ENCODE measurements around the gene CCDC169. TPM values are rescaled to one million over a fixed set of nuclear protein-coding genes. Genes with fewer than 3 reads are reported as not detected.

Gene CCDC169
- polyA plus RNA-seq, 1 donor from 2014 or later: 6.9 TPM

DNA sequence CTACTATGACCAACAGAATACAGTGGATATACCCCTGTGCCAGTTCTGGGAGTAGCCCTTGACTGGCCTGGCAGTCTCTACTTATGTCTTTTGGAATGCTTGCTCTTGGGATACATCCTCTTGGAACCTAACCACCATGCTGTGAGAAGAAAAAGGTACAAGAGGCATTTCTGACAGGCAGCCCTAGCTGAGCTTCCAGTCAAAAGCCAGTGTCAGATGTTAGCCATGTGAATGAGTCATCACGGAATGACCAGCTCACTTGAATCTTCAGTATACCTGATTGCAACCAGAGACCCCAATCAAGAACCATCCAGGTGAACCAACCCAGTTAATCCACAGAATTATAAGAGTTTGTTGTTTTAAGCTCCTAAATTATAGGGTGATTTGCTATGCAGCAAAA lies 4.1 kb downstream of the CCDC169 start:
- Histone ChIP-seq H2AFZ (ENCODE audit: low read depth, low read length) (no peak overlapping the region), H4K20me1 (ENCODE audit: insufficient read depth) (no peaks in the 10 kb centered on the region), H3K4me2 (ENCODE audit: low read length) (no peak overlapping the region), H3K27ac (ENCODE audit: low read length) (no peak overlapping the region), H3K9ac (ENCODE audit: low read length) (no peak overlapping the region), H3K36me3 (ENCODE audit: insufficient read depth, low read length) (no peaks in the 10 kb centered on the region), H3K79me2 (replicated peaks; ENCODE audit: insufficient read depth, low read length) (no peaks in the 10 kb centered on the region), H3K4me3 (ENCODE audit: low read length) (no peak overlapping the region), H3K9me3 (ENCODE audit: low read length) (no peaks in the 10 kb centered on the region), H3K27me3 (ENCODE audit: insufficient read depth, low read depth, low read length) (peaks cover 20% of the 10 kb centered on the region), H3F3A (ENCODE audit: insufficient read depth, low read length, poor library complexity, severe bottlenecking) (no peaks in the 10 kb centered on the region), H3K9me2 (ENCODE audit: insufficient read depth, low read length) (no peaks in the 10 kb centered on the region)
- TF ChIP-seq, protein P1, sequence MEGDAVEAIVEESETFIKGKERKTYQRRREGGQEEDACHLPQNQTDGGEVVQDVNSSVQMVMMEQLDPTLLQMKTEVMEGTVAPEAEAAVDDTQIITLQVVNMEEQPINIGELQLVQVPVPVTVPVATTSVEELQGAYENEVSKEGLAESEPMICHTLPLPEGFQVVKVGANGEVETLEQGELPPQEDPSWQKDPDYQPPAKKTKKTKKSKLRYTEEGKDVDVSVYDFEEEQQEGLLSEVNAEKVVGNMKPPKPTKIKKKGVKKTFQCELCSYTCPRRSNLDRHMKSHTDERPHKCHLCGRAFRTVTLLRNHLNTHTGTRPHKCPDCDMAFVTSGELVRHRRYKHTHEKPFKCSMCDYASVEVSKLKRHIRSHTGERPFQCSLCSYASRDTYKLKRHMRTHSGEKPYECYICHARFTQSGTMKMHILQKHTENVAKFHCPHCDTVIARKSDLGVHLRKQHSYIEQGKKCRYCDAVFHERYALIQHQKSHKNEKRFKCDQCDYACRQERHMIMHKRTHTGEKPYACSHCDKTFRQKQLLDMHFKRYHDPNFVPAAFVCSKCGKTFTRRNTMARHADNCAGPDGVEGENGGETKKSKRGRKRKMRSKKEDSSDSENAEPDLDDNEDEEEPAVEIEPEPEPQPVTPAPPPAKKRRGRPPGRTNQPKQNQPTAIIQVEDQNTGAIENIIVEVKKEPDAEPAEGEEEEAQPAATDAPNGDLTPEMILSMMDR (IDR thresholded peaks at IDR 0.05; ENCODE audit: poor library complexity, severe bottlenecking): no peak
- TF ChIP-seq RAD21 (conservative IDR thresholded peaks at IDR 0.05): no peak
- TF ChIP-seq TAF1 (IDR thresholded peaks at IDR 0.05; ENCODE audit: low read depth): no peak
- TF ChIP-seq, protein P2, sequence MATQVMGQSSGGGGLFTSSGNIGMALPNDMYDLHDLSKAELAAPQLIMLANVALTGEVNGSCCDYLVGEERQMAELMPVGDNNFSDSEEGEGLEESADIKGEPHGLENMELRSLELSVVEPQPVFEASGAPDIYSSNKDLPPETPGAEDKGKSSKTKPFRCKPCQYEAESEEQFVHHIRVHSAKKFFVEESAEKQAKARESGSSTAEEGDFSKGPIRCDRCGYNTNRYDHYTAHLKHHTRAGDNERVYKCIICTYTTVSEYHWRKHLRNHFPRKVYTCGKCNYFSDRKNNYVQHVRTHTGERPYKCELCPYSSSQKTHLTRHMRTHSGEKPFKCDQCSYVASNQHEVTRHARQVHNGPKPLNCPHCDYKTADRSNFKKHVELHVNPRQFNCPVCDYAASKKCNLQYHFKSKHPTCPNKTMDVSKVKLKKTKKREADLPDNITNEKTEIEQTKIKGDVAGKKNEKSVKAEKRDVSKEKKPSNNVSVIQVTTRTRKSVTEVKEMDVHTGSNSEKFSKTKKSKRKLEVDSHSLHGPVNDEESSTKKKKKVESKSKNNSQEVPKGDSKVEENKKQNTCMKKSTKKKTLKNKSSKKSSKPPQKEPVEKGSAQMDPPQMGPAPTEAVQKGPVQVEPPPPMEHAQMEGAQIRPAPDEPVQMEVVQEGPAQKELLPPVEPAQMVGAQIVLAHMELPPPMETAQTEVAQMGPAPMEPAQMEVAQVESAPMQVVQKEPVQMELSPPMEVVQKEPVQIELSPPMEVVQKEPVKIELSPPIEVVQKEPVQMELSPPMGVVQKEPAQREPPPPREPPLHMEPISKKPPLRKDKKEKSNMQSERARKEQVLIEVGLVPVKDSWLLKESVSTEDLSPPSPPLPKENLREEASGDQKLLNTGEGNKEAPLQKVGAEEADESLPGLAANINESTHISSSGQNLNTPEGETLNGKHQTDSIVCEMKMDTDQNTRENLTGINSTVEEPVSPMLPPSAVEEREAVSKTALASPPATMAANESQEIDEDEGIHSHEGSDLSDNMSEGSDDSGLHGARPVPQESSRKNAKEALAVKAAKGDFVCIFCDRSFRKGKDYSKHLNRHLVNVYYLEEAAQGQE (IDR thresholded peaks at IDR 0.05; ENCODE audit: borderline replicate concordance): no peak
- no peak for TF ChIP-seq EP300 (conservative IDR thresholded peaks at IDR 0.05; ENCODE audit: poor library complexity, severe bottlenecking)
- TF ChIP-seq MXI1 (conservative IDR thresholded peaks at IDR 0.05; ENCODE audit: poor library complexity, severe bottlenecking): no peak
- no peak for TF ChIP-seq POLR2AphosphoS5 (IDR thresholded peaks at IDR 0.05)
- no peak for TF ChIP-seq SMC3 (conservative IDR thresholded peaks at IDR 0.05; ENCODE audit: poor library complexity)
- TF ChIP-seq EZH2 (IDR thresholded peaks at IDR 0.05; ENCODE audit: borderline replicate concordance, insufficient read depth, low read length, poor library complexity, severe bottlenecking): no peak

DNA sequence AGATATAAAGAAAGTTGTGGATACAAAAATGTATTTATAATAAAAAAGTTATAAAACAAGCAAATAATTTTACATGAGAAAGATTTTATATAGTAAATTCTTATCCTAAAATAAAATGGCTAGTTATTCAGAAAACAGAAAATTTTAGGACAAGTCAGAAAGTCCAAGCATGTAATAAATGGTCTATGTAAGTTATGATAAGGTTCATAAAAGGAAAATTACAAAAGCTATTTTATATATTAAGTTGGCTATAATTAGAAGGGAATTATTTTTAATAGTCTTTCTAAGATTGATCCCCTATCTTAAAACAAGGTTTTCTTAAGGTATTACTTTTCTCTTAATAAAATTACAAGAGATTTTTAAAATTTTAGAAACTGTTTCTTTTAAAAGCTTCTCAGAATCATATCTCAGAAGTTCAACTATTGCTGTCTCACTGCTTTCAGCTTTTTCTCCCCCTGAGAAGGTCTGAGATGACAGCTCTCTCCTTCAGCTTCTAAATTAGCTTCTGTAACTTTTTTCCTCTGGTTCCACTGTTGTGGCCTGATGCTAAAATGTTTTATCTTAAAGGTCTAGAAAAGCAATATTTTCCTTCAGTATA lies 8.7 kb downstream of the CCDC169 start:
- Histone ChIP-seq H3F3A (ENCODE audit: insufficient read depth, low read length, poor library complexity, severe bottlenecking) (no peaks in the 10 kb centered on the region), H3K4me2 (ENCODE audit: low read length) (no peak overlapping the region), H3K9me3 (ENCODE audit: low read length) (no peaks in the 10 kb centered on the region), H3K79me2 (replicated peaks; ENCODE audit: insufficient read depth, low read length) (no peaks in the 10 kb centered on the region), H3K9ac (ENCODE audit: low read length) (no peak overlapping the region), H3K36me3 (ENCODE audit: insufficient read depth, low read length) (no peaks in the 10 kb centered on the region), H4K20me1 (ENCODE audit: insufficient read depth) (no peaks in the 10 kb centered on the region), H3K27me3 (ENCODE audit: insufficient read depth, low read depth, low read length) (no peaks in the 10 kb centered on the region), H2AFZ (ENCODE audit: low read depth, low read length) (no peak overlapping the region), H3K4me3 (ENCODE audit: low read length) (no peak overlapping the region), H3K27ac (ENCODE audit: low read length) (no peak overlapping the region), H3K9me2 (ENCODE audit: insufficient read depth, low read length) (no peaks in the 10 kb centered on the region)
- TF ChIP-seq MXI1 (conservative IDR thresholded peaks at IDR 0.05; ENCODE audit: poor library complexity, severe bottlenecking): no peak
- no peak for TF ChIP-seq RAD21 (conservative IDR thresholded peaks at IDR 0.05)
- TF ChIP-seq TAF1 (IDR thresholded peaks at IDR 0.05; ENCODE audit: low read depth): no peak
- TF ChIP-seq, protein P1 (IDR thresholded peaks at IDR 0.05; ENCODE audit: poor library complexity, severe bottlenecking): no peak
- no peak for TF ChIP-seq SMC3 (conservative IDR thresholded peaks at IDR 0.05; ENCODE audit: poor library complexity)
- TF ChIP-seq EP300 (conservative IDR thresholded peaks at IDR 0.05; ENCODE audit: poor library complexity, severe bottlenecking): no peak
- TF ChIP-seq POLR2AphosphoS5 (IDR thresholded peaks at IDR 0.05): no peak
- TF ChIP-seq, protein P2 (IDR thresholded peaks at IDR 0.05; ENCODE audit: borderline replicate concordance): no peak
- no peak for TF ChIP-seq EZH2 (IDR thresholded peaks at IDR 0.05; ENCODE audit: borderline replicate concordance, insufficient read depth, low read length, poor library complexity, severe bottlenecking)

All from neural cell (in vitro differentiated cells).